HepG2 (cell line): ENCODE measurements around the gene BCKDHA. TPM values are rescaled to one million over a fixed set of nuclear protein-coding genes. Genes with fewer than 3 reads are reported as not detected.

Source experiments
- ATAC-seq: fragments of 200-7000 bp; cut with Tn5 transposase; 3 replicates; pipeline ENCODE4 v1.9.1; 2020; ENCODE audit warnings: mild to moderate bottlenecking, moderate library complexity
- BruUV-seq: library from RNA; stranded (reverse); fragments of 400-500 nt; replicated peaks from 2 replicates; lab custom pipeline; 2021; lab: Mats Ljungman, UMichigan
- CTCF ChIA-PET: fragments of 300-600 bp; formaldehyde crosslinking; extraction: SDS; loops from one replicate; lab custom pipeline; 2021; ENCODE audit warnings: low total read pairs, inconsistent platforms, low intra/inter-chr PET ratio; lab: Yijun Ruan, JAX
- POLR2A ChIA-PET: fragments of 350-600 bp; sonication (Branson Sonifier 250); formaldehyde crosslinking; loops from one replicate; lab custom pipeline; 2020; ENCODE audit warnings: antibody characterized with exemption, inconsistent platforms; lab: Yijun Ruan, JAX
- DNase-seq: peaks from one replicate; pipeline ENCODE4 v3.0.0-alpha.2; 2015; ENCODE audit warnings: low spot score
- FAIRE-seq: peaks from 3 replicates; lab custom pipeline; 2011; peaks lifted over from hg19 to GRCh38; lab: Jason Lieb, UNC
- H2AFZ ChIP-seq: one replicate; pipeline ENCODE4 v1.6.1; 2011; ENCODE audit warnings: low read length, inconsistent platforms
- H3K27ac ChIP-seq: fragments of 300-600 bp; 3 replicates; pipeline ENCODE4 v1.8.0; 2011; ENCODE audit warnings: mixed run types, mild to moderate bottlenecking, mixed read lengths, low read length, inconsistent platforms; ENCODE audit not compliant: insufficient read depth; ENCODE audit errors: extremely low read length
- H3K27me3 ChIP-seq, 2 experiments: fragments of 200-600 bp in 1 of 2; 2 replicates in 1 of 2; 3 replicates in 1 of 2; pipeline versions ENCODE4 v1.6.0 to v1.8.0; 2011; ENCODE audit warnings: low read length in 2 of 2, mild to moderate bottlenecking in 2 of 2, moderate library complexity in 2 of 2, inconsistent platforms in 1 of 2; ENCODE audit not compliant: insufficient read depth in 2 of 2, control insufficient read depth in 1 of 2
- H3K36me3 ChIP-seq, 2 experiments: fragments of 200-600 bp in 1 of 2; replicated peaks in 1 of 2; 2 replicates in 1 of 2; 3 replicates in 1 of 2; pipeline versions ENCODE4 v1.5.1 to v1.8.0; 2011; ENCODE audit warnings: low read length in 2 of 2, inconsistent platforms in 1 of 2; ENCODE audit not compliant: insufficient read depth in 2 of 2, control insufficient read depth in 1 of 2
- H3K4me1 ChIP-seq: 2 replicates; pipeline ENCODE4 v1.5.1; 2012; ENCODE audit warnings: low read length, inconsistent platforms; ENCODE audit not compliant: insufficient read depth
- H3K4me2 ChIP-seq: 2 replicates; pipeline ENCODE4 v1.6.0; 2011; ENCODE audit warnings: low read depth, low read length, inconsistent platforms
- H3K4me3 ChIP-seq, 3 experiments: fragments of 200-600 bp in 1 of 3; sonication (generic), shearing (Covaris generic) in 1 of 3; replicated peaks in 1 of 3; 2 replicates each; pipeline ENCODE4 v1.5.1; 2011 to 2016; ENCODE audit warnings: low read length in 3 of 3, inconsistent platforms in 2 of 3, low read depth in 2 of 3, mild to moderate bottlenecking in 2 of 3, control low read depth in 1 of 3, mixed read lengths in 1 of 3; ENCODE audit not compliant: insufficient read depth in 1 of 3
- H3K79me2 ChIP-seq: one replicate; pipeline ENCODE4 v1.6.1; 2011; ENCODE audit warnings: low read length, inconsistent platforms; ENCODE audit not compliant: insufficient read depth
- H3K9ac ChIP-seq: 2 replicates; pipeline ENCODE4 v1.6.0; 2011; ENCODE audit warnings: mild to moderate bottlenecking, low read depth, low read length, inconsistent platforms; ENCODE audit not compliant: insufficient read depth
- H3K9me3 ChIP-seq: 2 replicates; pipeline ENCODE4 v1.5.1; 2012; ENCODE audit warnings: mild to moderate bottlenecking, low read length
- H4K20me1 ChIP-seq: 2 replicates; pipeline ENCODE4 v1.6.0; 2011; ENCODE audit warnings: inconsistent platforms, mild to moderate bottlenecking, low read length, moderate library complexity; ENCODE audit not compliant: insufficient read depth
- HCFC1 ChIP-seq: fragments of 150-350 bp; IDR thresholded peaks from 2 replicates; pipeline ENCODE4 v1.6.1; 2014; ENCODE audit warnings: low read depth, low read length
- HMG20B ChIP-seq: conservative IDR thresholded peaks from 2 replicates; pipeline ENCODE4 v1.6.1; 2016; ENCODE audit warnings: missing genetic modification reagents, missing compliant biosample characterization
- HOXA3 ChIP-seq: sonication (generic); formaldehyde crosslinking; IDR thresholded peaks from 2 replicates; pipeline ENCODE4 v1.5.0; 2020; ENCODE audit warnings: missing genetic modification reagents
- KAT2B ChIP-seq: fragments of 150-350 bp; IDR thresholded peaks from 2 replicates; pipeline ENCODE4 v1.6.1; 2014; ENCODE audit warnings: low read depth, low read length, borderline replicate concordance
- MED13 ChIP-seq: sonication (generic); formaldehyde crosslinking; IDR thresholded peaks from 2 replicates; pipeline ENCODE4 v1.5.0; 2020; ENCODE audit warnings: missing genetic modification reagents
- MTF1 ChIP-seq: sonication (generic); formaldehyde crosslinking; IDR thresholded peaks from 2 replicates; pipeline ENCODE4 v1.5.0; 2020; ENCODE audit warnings: missing genetic modification reagents
- RBM39 ChIP-seq: fragments of 200-400 bp; formaldehyde crosslinking; IDR thresholded peaks from one replicate; pipeline ENCODE4 v1.6.1; 2018; ENCODE audit warnings: antibody characterized with exemption, mild to moderate bottlenecking, low read depth, low read length; ENCODE audit not compliant: poor library complexity, severe bottlenecking
- WIZ ChIP-seq: sonication (generic); formaldehyde crosslinking; IDR thresholded peaks from 2 replicates; pipeline ENCODE4 v1.5.1; 2020; ENCODE audit warnings: mild to moderate bottlenecking, missing genetic modification reagents
- ZNF143 ChIP-seq: sonication (generic); formaldehyde crosslinking; IDR thresholded peaks from 2 replicates; pipeline ENCODE4 v1.4.0; 2020; ENCODE audit warnings: missing genetic modification reagents
- ZNF530 ChIP-seq: sonication (generic); formaldehyde crosslinking; IDR thresholded peaks from 2 replicates; pipeline ENCODE4 v1.5.0; 2020; ENCODE audit warnings: low read depth, mild to moderate bottlenecking, missing genetic modification reagents
- ZNF577 ChIP-seq: sonication (generic); formaldehyde crosslinking; IDR thresholded peaks from 2 replicates; pipeline ENCODE4 v1.4.0; 2020; ENCODE audit warnings: mild to moderate bottlenecking, low read depth, missing genetic modification reagents, borderline replicate concordance
- ZSCAN9 ChIP-seq: IDR thresholded peaks from 2 replicates; pipeline ENCODE4 v1.6.1; 2016; ENCODE audit warnings: borderline replicate concordance
- WGBS: methylation state at CpG from one replicate; pipeline ENCODE4 v1.1.6; 2017; ENCODE audit warnings: low lambda C conversion rate; 5-methylcytosine and 5-hydroxymethylcytosine counted together
- in situ Hi-C: cut with HindIII; loops from 2 replicates; pipeline ENCODE4 v1.10.0; 2017; ENCODE audit warnings: low pct_unique_long_range_greater_than_20kb; ENCODE audit not compliant: extremely low pct_ligation_motif_present
- intact Hi-C: fragments of 100-400 bp; cut with micrococcal nuclease; formaldehyde crosslinking; loops from one replicate; pipeline ENCODE4 v1.10.0; 2022; ENCODE audit not compliant: unreplicated experiment
- polyA plus RNA-seq, 8 experiments: library from polyadenylated mRNA; depleted of rRNA in 3 of 8; stranded (reverse) in 7 of 8; unstranded in 1 of 8; fragments of >200 nt; fragmentation: Illumina TruSeq in 4 of 8; extraction: Trizol in 4 of 8; gene quantifications; 2 replicates each; pipeline versions ENCODE4 v1.2.1 to v1.2.3, GENCODE V29; 2011 to 2016; ENCODE audit warnings: low read depth in 4 of 8, missing spikeins in 1 of 8, mixed read lengths in 1 of 8; ENCODE audit not compliant: insufficient read depth in 1 of 8
- total RNA-seq, 5 experiments: library from RNA; depleted of rRNA; stranded (reverse); fragments of >200 nt; fragmentation: Illumina TruSeq; extraction: Trizol; gene quantifications; 2 replicates each; pipeline ENCODE4 v1.2.3, GENCODE V29; 2016; ENCODE audit warnings: low read depth in 1 of 5
- TF ChIP-seq, protein P1 (sequence below), 2 experiments: sonication (generic) in 1 of 2; formaldehyde crosslinking in 1 of 2; IDR thresholded peaks; 2 replicates each; pipeline versions ENCODE4 v1.5.1 to v1.6.1; 2011 to 2020; ENCODE audit warnings: borderline replicate concordance in 1 of 2, low read depth in 1 of 2, low read length in 1 of 2, mild to moderate bottlenecking in 1 of 2, missing genetic modification reagents in 1 of 2, moderate library complexity in 1 of 2
- TF ChIP-seq, protein P2 (sequence below): sonication (generic); formaldehyde crosslinking; IDR thresholded peaks from 2 replicates; pipeline ENCODE4 v1.4.0; 2020; ENCODE audit warnings: missing genetic modification reagents, borderline replicate concordance

The BCKDHA gene
- total and polyA plus RNA-seq, 2 of the 13 experiments (the other 11 are each of a cell fraction or from before 2014, with no cell fraction given) = 11.8 to 31.5 TPM

DNA sequence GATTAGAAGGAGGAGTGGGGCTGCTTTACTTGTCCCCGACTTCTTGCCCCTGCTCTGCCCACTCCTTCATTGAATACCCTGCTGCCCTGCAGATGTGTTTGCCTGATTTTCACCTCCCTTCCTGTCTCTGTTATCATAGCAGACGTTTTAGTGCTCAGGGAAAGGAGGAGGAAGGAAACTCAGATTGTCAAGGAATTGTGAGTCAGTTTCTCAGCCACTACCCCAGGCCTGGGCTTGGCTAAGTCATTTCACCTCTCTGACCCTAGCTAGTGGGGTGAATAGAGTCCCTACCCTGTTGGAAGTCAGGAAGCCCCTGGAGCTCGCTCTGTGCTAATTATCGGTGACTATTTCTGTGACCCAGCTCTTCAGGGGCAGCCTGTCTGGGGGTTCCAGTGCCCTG is 3.9 kb downstream of the BCKDHA start:
- in situ Hi-C loops = no loop called here
- POLR2A ChIA-PET = no interaction called here

DNA sequence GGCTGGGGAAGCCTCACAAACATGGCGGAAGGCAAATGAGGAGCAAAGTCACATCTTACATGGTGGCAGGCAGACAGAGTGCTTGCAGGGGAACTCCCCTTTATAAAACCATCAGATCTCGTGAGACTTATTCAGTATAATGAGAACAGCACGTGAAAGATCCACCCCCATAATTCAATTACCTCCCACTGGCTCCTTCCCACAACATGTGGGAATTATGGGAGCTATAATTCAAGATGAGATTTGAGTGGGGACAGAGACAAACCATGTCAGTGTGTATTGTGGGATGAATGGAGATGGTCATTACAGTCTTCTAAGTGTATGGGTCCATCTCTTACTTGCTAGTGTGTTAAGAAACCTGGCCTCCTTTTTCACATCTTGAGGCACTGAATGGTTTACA is 4.4 kb downstream of the BCKDHA start:
- Histone ChIP-seq H3K4me2 (no peak overlapping the region), H3K4me1 (peaks cover 9% of the 10 kb centered on the region), H4K20me1 (no peaks in the 10 kb centered on the region), H3K4me3 (no peak overlapping the region), H3K79me2 (peaks cover 17% of the 10 kb centered on the region), H3K27ac (no peak overlapping the region), H3K36me3 (no peaks in the 10 kb centered on the region), H3K27me3 (no peaks in the 10 kb centered on the region; a peak in 1 of 5 replicates), H2AFZ (no peak overlapping the region), H3K9me3 (no peaks in the 10 kb centered on the region), H3K9ac (no peak overlapping the region)
- FAIRE-seq (no peak), ATAC-seq (no peak), DNase-seq (no peak)
- BruUV-seq = no TSS peak
- in situ Hi-C loops = no loop called here
- intact Hi-C loops = no loop called here
- ChIA-PET POLR2A (no interaction called here), CTCF (no interaction called here)
- 79% methylated on average over 3 of the region's 3 CpGs for WGBS
- TF ChIP-seq ZNF530 = no peak
- TF ChIP-seq MED13 (CRISPR knock-in tag) = no peak
- no peak for TF ChIP-seq HOXA3 (CRISPR knock-in tag)
- no peak for TF ChIP-seq RBM39
- TF ChIP-seq ZNF143 (CRISPR knock-in tag) = no peak
- no peak for TF ChIP-seq HMG20B (CRISPR knock-in tag)
- no peak for TF ChIP-seq WIZ (CRISPR knock-in tag)
- TF ChIP-seq, protein P1, sequence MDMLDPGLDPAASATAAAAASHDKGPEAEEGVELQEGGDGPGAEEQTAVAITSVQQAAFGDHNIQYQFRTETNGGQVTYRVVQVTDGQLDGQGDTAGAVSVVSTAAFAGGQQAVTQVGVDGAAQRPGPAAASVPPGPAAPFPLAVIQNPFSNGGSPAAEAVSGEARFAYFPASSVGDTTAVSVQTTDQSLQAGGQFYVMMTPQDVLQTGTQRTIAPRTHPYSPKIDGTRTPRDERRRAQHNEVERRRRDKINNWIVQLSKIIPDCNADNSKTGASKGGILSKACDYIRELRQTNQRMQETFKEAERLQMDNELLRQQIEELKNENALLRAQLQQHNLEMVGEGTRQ (IDR thresholded peaks at IDR 0.05; ENCODE audit: low read depth, low read length) = no peak
- TF ChIP-seq, protein P1 (CRISPR knock-in tag; IDR thresholded peaks at IDR 0.05; ENCODE audit: borderline replicate concordance) = no peak
- TF ChIP-seq ZSCAN9 = no peak
- TF ChIP-seq KAT2B = no peak
- TF ChIP-seq, protein P2, sequence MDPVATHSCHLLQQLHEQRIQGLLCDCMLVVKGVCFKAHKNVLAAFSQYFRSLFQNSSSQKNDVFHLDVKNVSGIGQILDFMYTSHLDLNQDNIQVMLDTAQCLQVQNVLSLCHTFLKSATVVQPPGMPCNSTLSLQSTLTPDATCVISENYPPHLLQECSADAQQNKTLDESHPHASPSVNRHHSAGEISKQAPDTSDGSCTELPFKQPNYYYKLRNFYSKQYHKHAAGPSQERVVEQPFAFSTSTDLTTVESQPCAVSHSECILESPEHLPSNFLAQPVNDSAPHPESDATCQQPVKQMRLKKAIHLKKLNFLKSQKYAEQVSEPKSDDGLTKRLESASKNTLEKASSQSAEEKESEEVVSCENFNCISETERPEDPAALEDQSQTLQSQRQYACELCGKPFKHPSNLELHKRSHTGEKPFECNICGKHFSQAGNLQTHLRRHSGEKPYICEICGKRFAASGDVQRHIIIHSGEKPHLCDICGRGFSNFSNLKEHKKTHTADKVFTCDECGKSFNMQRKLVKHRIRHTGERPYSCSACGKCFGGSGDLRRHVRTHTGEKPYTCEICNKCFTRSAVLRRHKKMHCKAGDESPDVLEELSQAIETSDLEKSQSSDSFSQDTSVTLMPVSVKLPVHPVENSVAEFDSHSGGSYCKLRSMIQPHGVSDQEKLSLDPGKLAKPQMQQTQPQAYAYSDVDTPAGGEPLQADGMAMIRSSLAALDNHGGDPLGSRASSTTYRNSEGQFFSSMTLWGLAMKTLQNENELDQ = no peak
- TF ChIP-seq HCFC1 = no peak

More for the DNA sequence above, 3.9 kb downstream of the BCKDHA start:
- Histone ChIP-seq H3K27me3 (no peaks in the 10 kb centered on the region; a peak in 1 of 5 replicates), H3K4me1 (peaks cover 9% of the 10 kb centered on the region), H3K9ac (no peak overlapping the region), H3K27ac (no peak overlapping the region), H4K20me1 (no peaks in the 10 kb centered on the region), H3K36me3 (no peaks in the 10 kb centered on the region), H2AFZ (no peak overlapping the region), H3K4me2 (no peak overlapping the region), H3K4me3 (no peak overlapping the region), H3K79me2 (peaks cover 21% of the 10 kb centered on the region), H3K9me3 (no peaks in the 10 kb centered on the region)
- no peak for TF ChIP-seq ZNF577
- no peak for TF ChIP-seq MTF1 (CRISPR knock-in tag)
- intact Hi-C loops = no loop called here
- FAIRE-seq (no peak), DNase-seq (no peak), ATAC-seq (no peak)
- CTCF ChIA-PET = no interaction called here
- 92% methylated on average over 4 of the region's 4 CpGs for WGBS
- no TSS peak for BruUV-seq
